Measurements from ENCODE around the gene SLC9A9.

GRCh38 chr3:143538061-143538460 lies 310.2 kb downstream of the SLC9A9 start:
- TF ChIP-seq CTCF (conservative IDR thresholded peaks at IDR 0.05 in 1 of 2, IDR thresholded peaks at IDR 0.05 in 1 of 2; ENCODE audit: low read depth in 1 of 2, low read length in 2 of 2) (no peak), EZH2 (IDR thresholded peaks at IDR 0.05; ENCODE audit: low read length, missing control alignments) (no peak)

Measured in fibroblast of lung (primary cell).